Measurements from ENCODE around the gene ANKRD65. TPM values are rescaled to one million over a fixed set of nuclear protein-coding genes. Genes with fewer than 3 reads are reported as not detected.
"Not testable (repeated sequence)": the region's sequence is repeated elsewhere in the genome, so short reads cannot be mapped to it uniquely, and the experiment has no call there.

Gene ANKRD65
- total RNA-seq, 1 donor from 2014 or later = 10.1 TPM

DNA sequence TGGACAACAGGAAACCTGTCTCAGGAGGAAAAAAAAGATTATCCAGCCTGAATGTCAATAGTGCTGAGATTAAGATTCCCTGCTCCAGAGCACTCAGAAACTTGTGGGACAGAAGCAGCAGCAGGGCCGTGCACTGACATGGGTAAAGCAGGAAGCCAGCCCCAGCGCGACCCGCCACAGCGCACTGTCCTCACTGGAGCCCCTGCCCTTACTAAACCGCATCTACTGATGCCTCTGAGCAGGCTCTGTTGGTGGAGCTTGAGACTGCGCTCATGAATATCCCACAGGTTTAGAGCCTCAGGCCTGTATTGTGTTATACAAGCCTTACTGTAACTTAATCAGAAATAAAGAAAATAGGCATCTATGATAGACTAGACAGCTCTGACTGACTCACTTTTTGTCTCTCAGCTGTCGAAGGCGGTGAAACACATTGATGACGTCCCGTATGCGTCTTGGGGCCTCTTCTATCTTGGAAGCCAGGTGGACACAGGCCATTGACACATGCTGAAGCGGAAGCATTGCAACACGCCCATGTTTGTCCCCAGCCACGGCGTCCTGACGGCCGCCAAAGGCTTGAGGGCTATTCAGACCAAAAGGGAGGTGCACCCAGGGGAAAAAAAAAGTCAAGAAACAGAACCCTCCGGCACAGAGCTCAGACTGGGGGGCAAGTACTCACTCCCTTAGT, 23.1 kb downstream of the ANKRD65 start:
- DNase-seq (ENCODE audit: low spot score) = no peak

GRCh38 chr1:1395166-1395565, 25.9 kb downstream of the ANKRD65 start:
- DNase-seq (ENCODE audit: low spot score) = no peak

DNA sequence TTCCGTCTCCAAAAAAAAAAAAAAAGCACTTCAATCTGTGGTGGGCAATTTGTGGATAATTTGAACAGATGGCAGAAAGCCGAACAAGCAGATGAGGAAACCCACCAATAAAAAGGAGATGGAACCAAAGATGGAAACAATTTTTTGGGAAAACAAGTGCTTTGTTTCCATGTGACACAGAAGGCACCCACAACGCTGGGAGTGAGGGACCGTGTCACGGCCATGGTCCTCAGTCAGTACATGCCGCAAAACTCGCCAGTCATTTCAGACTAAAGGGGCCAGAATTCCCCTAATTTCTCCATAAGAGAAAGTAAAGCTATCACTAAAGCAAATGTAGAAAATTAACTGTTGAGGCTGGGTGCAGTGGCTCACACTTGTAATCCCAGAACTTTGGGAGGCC, 27.0 kb downstream of the ANKRD65 start:
- no peak for DNase-seq (ENCODE audit: low spot score)

GRCh38 chr1:1393428-1393827, 27.6 kb downstream of the ANKRD65 start:
- DNase-seq (ENCODE audit: low spot score) = no peak

- no peak for DNase-seq (ENCODE audit: low spot score)
These were observed 28.1 kb downstream of the ANKRD65 start for GRCh38 chr1:1393014-1393413.

GRCh38 chr1:1391225-1391624, 29.9 kb downstream of the ANKRD65 start:
- no peak for DNase-seq (ENCODE audit: low spot score)

GRCh38 chr1:1390675-1391074, 30.4 kb downstream of the ANKRD65 start:
- no peak for DNase-seq (ENCODE audit: low spot score)

DNA sequence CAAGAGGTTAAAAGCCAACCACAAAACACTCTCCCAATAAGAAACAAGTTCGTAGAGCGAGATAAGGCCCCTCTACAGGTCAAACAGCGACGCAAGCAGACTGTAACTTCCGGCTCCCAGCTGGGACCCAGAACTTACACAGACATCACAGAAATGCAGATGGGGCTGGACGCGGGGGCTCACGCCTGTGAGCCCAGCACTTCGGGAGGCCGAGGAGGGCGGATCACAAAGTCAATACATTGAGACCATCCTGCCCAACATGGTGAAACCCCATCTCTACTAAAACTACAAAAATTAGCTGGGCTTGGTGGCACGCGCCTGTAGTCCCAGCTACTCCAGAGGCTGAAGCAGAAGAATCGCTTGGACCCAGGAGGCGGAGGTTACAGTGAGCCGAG, 33.0 kb downstream of the ANKRD65 start:
- DNase-seq (ENCODE audit: low spot score) = no peak

DNA sequence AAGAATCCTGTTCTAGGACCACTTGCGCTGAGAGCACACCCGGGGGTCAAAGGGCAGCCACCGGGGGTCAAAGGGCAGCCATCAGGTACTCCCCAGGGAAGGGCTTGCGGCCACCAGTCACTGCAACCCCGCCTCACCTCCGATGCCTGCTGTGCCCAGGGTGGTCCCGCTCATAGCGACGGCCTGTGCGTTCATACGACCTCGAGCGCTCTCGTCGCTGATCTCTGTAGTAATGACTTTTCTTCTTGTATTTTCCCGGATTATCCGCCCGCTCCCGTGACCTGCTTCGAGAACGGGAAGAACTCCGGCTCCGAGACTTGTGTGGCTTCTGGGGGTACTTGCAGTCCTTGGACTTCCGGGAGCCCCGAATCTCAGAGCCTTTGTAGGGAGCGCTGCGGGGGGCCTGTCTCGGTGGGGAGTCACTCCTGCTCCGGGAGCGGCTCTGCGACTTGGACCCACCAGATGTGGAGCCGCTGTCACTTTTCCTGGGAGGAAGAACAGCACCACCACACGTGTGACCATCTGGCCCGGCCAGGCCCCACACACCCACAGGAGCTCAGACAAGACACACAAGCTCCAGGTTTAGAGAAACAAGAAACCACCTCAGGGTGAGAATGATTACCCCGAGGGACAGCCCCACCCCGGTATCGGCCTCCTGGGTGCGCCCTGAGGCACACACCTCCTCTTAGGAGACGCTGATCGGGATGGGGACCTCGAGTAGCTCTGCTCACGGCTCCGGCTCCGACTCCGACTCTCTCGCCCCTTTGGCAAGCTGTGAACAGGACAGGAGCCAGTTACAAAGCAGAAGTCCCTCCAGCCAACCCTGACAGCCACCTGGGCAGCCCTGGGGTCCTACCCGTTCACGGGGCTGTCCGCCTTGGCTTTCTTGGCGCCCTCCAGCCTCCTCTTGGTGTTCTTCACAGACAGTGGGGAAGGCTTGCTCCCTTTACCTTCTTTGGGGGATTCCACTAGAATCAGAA, 33.7 kb downstream of the ANKRD65 start:
- DNase-seq (ENCODE audit: low spot score) = no peak

- no peak for DNase-seq (ENCODE audit: low spot score)
These were observed 35.1 kb downstream of the ANKRD65 start for GRCh38 chr1:1385931-1386330.

DNA sequence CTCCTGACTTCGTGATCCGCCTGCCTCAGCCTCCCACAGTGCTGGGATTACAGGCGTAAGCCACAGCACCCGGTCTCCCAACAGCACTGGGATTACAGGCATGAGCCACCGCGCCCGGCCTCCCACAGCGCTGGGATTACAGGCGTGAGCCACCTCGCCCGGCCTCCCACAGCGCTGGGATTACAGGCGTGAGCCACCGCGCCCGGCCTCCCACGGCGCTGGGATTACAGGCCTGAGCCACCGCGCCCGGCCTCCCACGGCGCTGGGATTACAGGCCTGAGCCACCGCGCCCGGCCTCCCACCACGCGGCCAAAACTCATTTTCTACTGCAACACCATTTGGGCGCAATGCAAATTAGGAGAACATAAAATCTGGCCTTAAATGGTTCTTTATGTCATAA, 35.7 kb downstream of the ANKRD65 start:
- not testable (repeated sequence) for DNase-seq (ENCODE audit: low spot score)

DNA sequence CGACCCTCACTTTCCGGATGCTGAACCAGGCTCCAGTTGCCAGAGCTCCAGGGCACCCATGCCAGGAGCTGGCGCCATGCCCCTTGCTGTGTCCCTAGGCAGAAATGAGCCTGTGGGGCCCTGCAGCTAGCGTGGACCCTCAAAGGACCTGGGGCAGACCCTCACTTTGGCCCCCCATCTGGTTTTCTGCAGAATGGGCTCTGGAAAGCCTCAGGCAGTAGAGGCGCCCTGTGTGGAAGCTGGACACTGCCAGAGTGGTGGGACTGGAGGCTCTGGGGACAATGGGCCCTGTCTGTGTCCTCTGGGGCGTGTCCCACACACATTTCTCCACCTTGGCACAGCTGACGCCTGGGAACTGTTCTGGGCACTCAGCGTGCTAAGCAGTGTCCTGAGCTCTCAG, 39.8 kb downstream of the ANKRD65 start:
- no peak for DNase-seq (ENCODE audit: low spot score)

DNA sequence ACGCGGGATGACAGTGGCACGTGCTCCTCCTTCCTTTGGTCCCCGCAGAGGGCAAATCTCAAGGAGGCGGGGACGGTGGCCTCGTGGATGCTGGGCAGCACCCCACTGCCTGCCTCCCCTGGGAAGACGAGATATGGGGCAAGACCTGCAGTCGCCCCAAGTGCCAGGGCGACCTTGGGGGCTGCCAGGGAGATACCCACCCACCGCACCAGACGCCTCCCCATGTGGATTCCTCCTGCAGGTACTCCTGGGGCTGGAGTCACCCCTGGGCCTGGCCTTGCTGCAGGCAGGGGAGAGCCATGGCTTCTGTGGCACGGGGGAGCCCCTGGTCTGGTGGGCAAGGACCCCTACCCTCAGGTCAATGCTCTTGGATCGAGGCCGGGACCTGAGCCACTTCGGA, 40.2 kb downstream of the ANKRD65 start:
- DNase-seq (ENCODE audit: low spot score) = no peak

- DNase-seq (ENCODE audit: low spot score) = no peak
These were observed 43.4 kb downstream of the ANKRD65 start for GRCh38 chr1:1377540-1378205.

DNA sequence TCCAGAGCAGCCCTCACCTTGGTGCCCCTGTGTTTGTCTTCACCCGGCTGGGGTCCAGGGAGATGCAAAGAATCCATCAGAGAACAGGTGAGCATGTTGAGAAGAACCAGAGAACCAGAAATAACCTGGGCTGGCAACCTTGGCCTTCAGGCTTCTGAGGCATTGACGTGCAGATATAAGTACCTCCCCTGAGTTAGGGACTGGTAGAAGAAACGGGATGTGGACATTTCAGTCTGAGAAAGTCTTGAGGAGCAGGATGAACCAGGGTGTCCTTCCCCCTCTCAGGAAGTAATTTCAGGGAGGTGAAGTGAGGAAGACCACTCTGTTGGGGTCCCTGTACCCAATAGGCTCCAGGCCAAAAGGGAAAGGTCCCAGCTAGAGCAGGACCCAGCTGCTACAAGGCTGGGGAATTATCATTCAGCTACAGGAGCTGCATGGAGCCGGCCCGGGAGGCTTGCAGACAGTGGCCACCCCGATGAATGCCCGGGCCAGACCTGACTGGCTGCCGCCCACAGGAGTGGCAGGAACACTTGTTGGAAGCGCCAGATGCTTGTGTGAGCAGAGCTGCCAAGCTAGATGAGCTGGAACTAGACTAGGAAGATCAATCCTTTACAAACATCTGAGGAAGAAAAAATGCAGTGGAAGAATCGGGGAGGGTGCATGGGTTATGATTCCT, 44.4 kb downstream of the ANKRD65 start:
- no peak for DNase-seq (ENCODE audit: low spot score)

DNA sequence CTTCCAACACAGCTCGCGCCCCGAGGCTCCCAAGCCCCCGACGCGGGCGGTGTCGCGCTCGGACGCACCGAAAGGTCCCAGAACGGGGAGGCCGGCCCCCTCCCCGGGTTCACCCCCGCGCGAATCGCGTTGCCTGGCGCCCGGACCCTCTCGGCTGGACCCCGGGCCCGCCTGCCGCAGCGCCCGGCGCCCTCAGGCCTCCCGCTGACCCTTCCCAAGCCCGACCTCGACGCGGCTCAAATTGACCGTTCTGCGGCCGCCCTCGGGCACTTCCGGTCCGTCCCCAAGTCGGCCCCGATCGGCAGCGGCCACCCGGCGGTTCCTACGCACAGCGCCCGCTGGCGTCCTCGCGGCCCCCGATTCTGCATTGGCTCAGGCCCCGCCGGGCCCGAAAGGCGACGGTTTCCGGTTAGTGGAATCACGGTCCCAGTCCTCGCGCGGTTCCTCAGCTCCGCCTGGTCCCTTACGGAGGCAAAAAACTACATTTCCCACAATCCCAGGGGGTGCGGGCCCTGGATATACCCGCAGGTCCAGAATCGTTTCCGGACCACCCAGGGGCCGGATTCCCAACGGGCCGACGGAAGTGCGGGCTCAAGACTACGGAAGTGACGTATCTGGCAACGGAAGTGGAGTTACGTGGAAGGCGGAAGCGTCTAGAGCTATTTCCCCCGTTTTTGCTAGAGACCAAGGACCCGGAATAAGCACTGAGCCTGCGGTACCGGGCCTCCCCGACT, 46.0 kb downstream of the ANKRD65 start, which contains the start of gene AURKAIP1:
Gene AURKAIP1, minus strand, starts transcription at position 279 of the 734 bp plus-strand sequence. CDS start 451 bp downstream, outside the sequence.
- DNase-seq (ENCODE audit: low spot score) = peak; percentile 99

DNA sequence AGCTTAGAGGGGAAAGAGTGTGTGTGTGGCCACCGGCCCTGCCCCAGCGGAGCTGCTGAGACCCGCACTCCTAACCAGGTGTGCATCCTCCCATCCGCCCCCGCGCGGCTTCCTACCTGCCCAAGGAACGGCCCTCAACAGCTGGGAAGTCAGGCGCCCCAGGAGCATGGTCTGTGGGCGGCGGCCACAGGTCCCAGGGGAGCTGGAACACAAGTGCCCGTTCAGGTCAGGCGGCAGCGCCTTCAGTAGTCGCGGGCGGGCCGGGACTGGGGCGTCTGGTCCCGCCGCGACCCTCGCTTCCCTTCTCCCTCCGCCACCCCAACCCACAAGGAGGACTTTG, 46.5 kb downstream of the ANKRD65 start:
- DNase-seq (ENCODE audit: low spot score) = no peak

GRCh38 chr1:1373815-1374588, 47.1 kb downstream of the ANKRD65 start:
- no peak for DNase-seq (ENCODE audit: low spot score)

DNA sequence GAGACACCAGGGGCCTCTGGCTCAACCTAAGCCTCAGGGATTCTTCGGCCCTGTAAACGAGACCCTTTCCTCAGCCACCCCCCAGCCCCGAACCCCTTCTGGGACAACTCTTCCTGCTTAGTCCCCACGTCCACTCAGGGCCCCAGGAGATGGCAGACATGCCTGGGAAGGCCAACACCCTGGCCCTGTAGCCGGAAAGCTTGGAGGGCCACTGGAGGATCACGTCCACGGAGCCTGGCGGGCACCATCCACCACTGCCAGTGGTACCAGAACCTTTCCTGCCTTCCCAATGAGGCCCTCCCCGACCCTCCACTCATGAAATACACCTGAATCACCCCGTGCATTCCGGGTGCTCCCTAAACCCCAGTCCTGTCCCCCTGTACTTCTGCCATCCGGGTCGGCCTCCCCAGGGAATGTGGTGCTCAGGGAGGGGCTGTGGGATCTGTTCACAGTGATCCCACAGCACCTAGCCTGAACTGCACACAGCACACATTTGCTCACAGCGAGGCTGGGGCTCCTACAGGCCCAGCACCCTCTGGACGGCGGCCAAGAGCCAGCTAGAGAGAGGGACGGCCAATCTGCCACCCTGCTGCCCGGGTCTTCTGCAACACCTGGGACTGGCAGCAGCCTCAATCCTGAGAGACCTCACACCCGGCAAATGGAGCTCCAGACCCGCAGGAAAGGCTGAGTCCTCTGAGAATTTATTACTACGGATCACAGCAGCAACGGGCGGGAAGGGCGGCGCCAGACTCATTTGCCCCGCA, 47.8 kb downstream of the ANKRD65 start:
- no peak for DNase-seq (ENCODE audit: low spot score)
